Fibroblast of lung (primary cell): ENCODE measurements around the gene RFXANK. TPM values are rescaled to one million over a fixed set of nuclear protein-coding genes. Genes with fewer than 3 reads are reported as not detected.

Source experiments
- DNase-seq, 2 donors: peaks; one replicate each; pipeline versions ENCODE4 v3.0.0 to v3.0.0-alpha.2; 2010; ENCODE audit warnings: low read depth in 2 of 2
- H2AFZ ChIP-seq: 2 replicates; pipeline ENCODE4 v1.5.1; 2012; ENCODE audit warnings: low read length, control low read depth, inconsistent platforms
- H3K27ac ChIP-seq: 2 replicates; pipeline ENCODE4 v1.5.1; 2011; ENCODE audit warnings: low read length, control low read depth; ENCODE audit not compliant: insufficient read depth
- H3K27me3 ChIP-seq: 2 replicates; pipeline ENCODE4 v1.5.1; 2011; ENCODE audit warnings: mild to moderate bottlenecking, low read length; ENCODE audit not compliant: control insufficient read depth, insufficient read depth
- H3K36me3 ChIP-seq: 2 replicates; pipeline ENCODE4 v1.5.1; 2011; ENCODE audit warnings: low read length; ENCODE audit not compliant: control insufficient read depth, insufficient read depth
- H3K4me1 ChIP-seq: 2 replicates; pipeline ENCODE4 v1.5.1; 2011; ENCODE audit warnings: low read length; ENCODE audit not compliant: control insufficient read depth, insufficient read depth; ENCODE audit errors: extremely low read depth
- H3K4me2 ChIP-seq: 2 replicates; pipeline ENCODE4 v1.5.1; 2011; ENCODE audit warnings: low read length, control low read depth; ENCODE audit not compliant: insufficient read depth; ENCODE audit errors: extremely low read depth
- H3K4me3 ChIP-seq, 4 experiments: fragments of 200-600 bp in 1 of 4; sonication (generic) in 1 of 4; replicated peaks in 1 of 4; 2 replicates each; pipeline ENCODE4 v1.5.1; 2011 to 2016; ENCODE audit warnings: low read length in 4 of 4, low read depth in 3 of 4, mild to moderate bottlenecking in 3 of 4, control low read depth in 2 of 4, inconsistent platforms in 1 of 4, mixed read lengths in 1 of 4; ENCODE audit not compliant: insufficient read depth in 1 of 4; ENCODE audit errors: control extremely low read depth in 1 of 4
- H3K79me2 ChIP-seq: 2 replicates; pipeline ENCODE4 v1.5.1; 2012; ENCODE audit warnings: mild to moderate bottlenecking, low read length, inconsistent platforms; ENCODE audit not compliant: control insufficient read depth, insufficient read depth
- H3K9ac ChIP-seq: 2 replicates; pipeline ENCODE4 v1.5.1; 2011; ENCODE audit warnings: mild to moderate bottlenecking, low read length, control low read depth; ENCODE audit not compliant: insufficient read depth
- H3K9me3 ChIP-seq: 2 replicates; pipeline ENCODE4 v1.5.1; 2012; ENCODE audit warnings: low read depth, low read length; ENCODE audit not compliant: control insufficient read depth, insufficient read depth
- H4K20me1 ChIP-seq: 2 replicates; pipeline ENCODE4 v1.5.1; 2011; ENCODE audit warnings: low read length; ENCODE audit not compliant: control insufficient read depth, insufficient read depth; ENCODE audit errors: extremely low read depth
- EZH2 ChIP-seq: IDR thresholded peaks from 2 replicates; pipeline ENCODE4 v1.5.1; 2012; ENCODE audit warnings: low read length, control low read depth, mild to moderate bottlenecking; ENCODE audit errors: missing control alignments
- polyA plus RNA-seq, 2 donors: library from polyadenylated mRNA; depleted of rRNA in 1 of 2; stranded (reverse) in 1 of 2; unstranded in 1 of 2; fragments of >200 nt; gene quantifications; 2 replicates each; pipeline ENCODE4 v1.2.1, GENCODE V29; 2011 to 2012; ENCODE audit warnings: missing spikeins in 1 of 2
- total RNA-seq: library from RNA; depleted of rRNA; stranded (reverse); fragments of >200 nt; gene quantifications from 2 replicates; pipeline ENCODE4 v1.2.1, GENCODE V29; 2014
- TF ChIP-seq, protein P1 (sequence below), 2 donors: IDR thresholded peaks in 1 of 2; conservative IDR thresholded peaks in 1 of 2; 1 replicate in 1 of 2; 2 replicates in 1 of 2; pipeline ENCODE4 v1.5.1; 2011 to 2012; ENCODE audit warnings: low read length in 2 of 2, control low read depth in 1 of 2, inconsistent platforms in 1 of 2, low read depth in 1 of 2, mild to moderate bottlenecking in 1 of 2

RFXANK gene
- total and polyA plus RNA-seq, 2 donors (not counting 1 experiment from before 2014, with no cell fraction given), result 31.9 to 65.2 TPM

DNA sequence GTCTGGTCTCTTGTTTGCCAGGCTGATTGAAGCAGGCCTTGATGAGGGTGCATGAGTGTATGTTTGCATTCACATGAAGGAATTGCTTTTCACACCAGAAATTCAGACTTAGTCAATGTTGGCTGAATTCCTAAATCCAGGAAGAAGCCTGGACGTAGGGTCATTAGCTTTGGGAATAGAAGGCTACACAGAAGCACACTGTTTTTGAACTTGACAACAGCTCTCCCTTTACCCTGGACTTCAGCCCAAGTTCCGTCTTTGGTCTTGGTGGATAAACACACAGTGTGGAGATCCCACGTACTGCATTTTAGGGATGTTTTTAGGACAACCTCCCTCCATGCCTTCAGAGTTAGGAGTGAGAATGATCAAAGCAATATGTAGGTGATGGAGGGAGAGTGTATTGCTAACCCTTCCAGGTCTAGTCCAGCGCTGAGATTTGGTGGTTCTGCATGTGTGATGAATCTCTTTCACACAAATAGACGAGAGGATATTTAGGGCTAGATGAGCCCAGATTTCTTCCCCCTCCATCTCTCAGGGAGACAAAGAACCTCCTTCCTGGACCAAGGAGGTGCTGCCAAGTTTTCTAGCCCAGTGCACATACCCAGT is 58.2 kb downstream of the RFXANK start:
- Histone ChIP-seq H3K36me3 (no peaks in the 10 kb centered on the region), H3K27ac (no peak overlapping the region), H3K4me1 (no peaks in the 10 kb centered on the region), H3K79me2 (no peaks in the 10 kb centered on the region), H3K4me3 (no peak overlapping the region), H3K9ac (no peak overlapping the region), H3K27me3 (peaks cover 24% of the 10 kb centered on the region), H3K4me2 (no peak overlapping the region), H2AFZ (no peak overlapping the region), H4K20me1 (no peaks in the 10 kb centered on the region), H3K9me3 (no peaks in the 10 kb centered on the region)
- no peak for DNase-seq
- TF ChIP-seq, protein P1, sequence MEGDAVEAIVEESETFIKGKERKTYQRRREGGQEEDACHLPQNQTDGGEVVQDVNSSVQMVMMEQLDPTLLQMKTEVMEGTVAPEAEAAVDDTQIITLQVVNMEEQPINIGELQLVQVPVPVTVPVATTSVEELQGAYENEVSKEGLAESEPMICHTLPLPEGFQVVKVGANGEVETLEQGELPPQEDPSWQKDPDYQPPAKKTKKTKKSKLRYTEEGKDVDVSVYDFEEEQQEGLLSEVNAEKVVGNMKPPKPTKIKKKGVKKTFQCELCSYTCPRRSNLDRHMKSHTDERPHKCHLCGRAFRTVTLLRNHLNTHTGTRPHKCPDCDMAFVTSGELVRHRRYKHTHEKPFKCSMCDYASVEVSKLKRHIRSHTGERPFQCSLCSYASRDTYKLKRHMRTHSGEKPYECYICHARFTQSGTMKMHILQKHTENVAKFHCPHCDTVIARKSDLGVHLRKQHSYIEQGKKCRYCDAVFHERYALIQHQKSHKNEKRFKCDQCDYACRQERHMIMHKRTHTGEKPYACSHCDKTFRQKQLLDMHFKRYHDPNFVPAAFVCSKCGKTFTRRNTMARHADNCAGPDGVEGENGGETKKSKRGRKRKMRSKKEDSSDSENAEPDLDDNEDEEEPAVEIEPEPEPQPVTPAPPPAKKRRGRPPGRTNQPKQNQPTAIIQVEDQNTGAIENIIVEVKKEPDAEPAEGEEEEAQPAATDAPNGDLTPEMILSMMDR (conservative IDR thresholded peaks at IDR 0.05 in 1 of 2, IDR thresholded peaks at IDR 0.05 in 1 of 2; ENCODE audit: low read depth in 1 of 2, low read length in 2 of 2), result no peak
- TF ChIP-seq EZH2, result no peak

Other genes with a start within 250 kb of the RFXANK start
- 24.7 and 31.4 TPM in 2 replicates for gene SUGP2, start 158.7 kb upstream of the RFXANK start, total RNA-seq
- gene SUGP2, start 158.7 kb upstream of the RFXANK start, polyA plus RNA-seq, result 29.2 and 32.9 TPM in 2 replicates
- gene ARMC6, start 158.7 kb upstream of the RFXANK start, total RNA-seq, result 25.7 and 35.8 TPM in 2 replicates
- 14.0 and 23.0 TPM in 2 replicates for gene ARMC6, start 158.7 kb upstream of the RFXANK start, polyA plus RNA-seq
- gene SLC25A42, start 128.3 kb upstream of the RFXANK start, total RNA-seq, result 4.9 and 7.1 TPM in 2 replicates
- gene SLC25A42, start 128.3 kb upstream of the RFXANK start, polyA plus RNA-seq, result 3.5 and 3.6 TPM in 2 replicates
- gene TMEM161A, start 53.8 kb upstream of the RFXANK start, total RNA-seq, result 21.1 and 23.8 TPM in 2 replicates
- gene TMEM161A, start 53.8 kb upstream of the RFXANK start, polyA plus RNA-seq, result 9.4 and 11.8 TPM in 2 replicates
- under 0.01 and 0.33 TPM in 2 replicates for gene MEF2B, start 22.0 kb upstream of the RFXANK start, total RNA-seq
- 0.19 and 0.35 TPM in 2 replicates for gene MEF2B, start 22.0 kb upstream of the RFXANK start, polyA plus RNA-seq
- 8.7 and 13.9 TPM in 2 replicates for gene BORCS8, start 106 bp upstream of the RFXANK start, total RNA-seq
- 10.7 and 16.8 TPM in 2 replicates for gene BORCS8, start 106 bp upstream of the RFXANK start, polyA plus RNA-seq
- gene NR2C2AP, start 11.2 kb downstream of the RFXANK start, total RNA-seq, result 3.3 and 4.4 TPM in 2 replicates
- 4.6 and 9.8 TPM in 2 replicates for gene NR2C2AP, start 11.2 kb downstream of the RFXANK start, polyA plus RNA-seq
- gene NCAN, start 19.7 kb downstream of the RFXANK start, total RNA-seq, result under 0.01 TPM in 2 replicates
- not detected in 2 replicates for gene NCAN, start 19.7 kb downstream of the RFXANK start, polyA plus RNA-seq
- 0.26 and 0.99 TPM in 2 replicates for gene TM6SF2, start 81.0 kb downstream of the RFXANK start, total RNA-seq
- gene TM6SF2, start 81.0 kb downstream of the RFXANK start, polyA plus RNA-seq, result 0.23 and 0.27 TPM in 2 replicates
- 15.7 and 27.7 TPM in 2 replicates for gene SUGP1, start 128.3 kb downstream of the RFXANK start, total RNA-seq
- gene SUGP1, start 128.3 kb downstream of the RFXANK start, polyA plus RNA-seq, result 17.3 and 25.2 TPM in 2 replicates
- 21.1 and 29.4 TPM in 2 replicates for gene MAU2, start 128.6 kb downstream of the RFXANK start, total RNA-seq
- gene MAU2, start 128.6 kb downstream of the RFXANK start, polyA plus RNA-seq, result 11.1 TPM in 2 replicates
- 28.8 and 31.7 TPM in 2 replicates for gene GATAD2A, start 213.4 kb downstream of the RFXANK start, total RNA-seq
- 63.5 and 77.2 TPM in 2 replicates for gene GATAD2A, start 213.4 kb downstream of the RFXANK start, polyA plus RNA-seq